GM21528 (cell line): ENCODE results near the gene KAZN.

Experiments used
- ATAC-seq: cut with Tn5 transposase; IDR thresholded peaks from one replicate; pipeline ENCODE4 v1.9.1; 2021; ENCODE audit warnings: mild to moderate bottlenecking, moderate library complexity; ENCODE audit not compliant: unreplicated experiment, low FRiP score

KAZN gene

DNA sequence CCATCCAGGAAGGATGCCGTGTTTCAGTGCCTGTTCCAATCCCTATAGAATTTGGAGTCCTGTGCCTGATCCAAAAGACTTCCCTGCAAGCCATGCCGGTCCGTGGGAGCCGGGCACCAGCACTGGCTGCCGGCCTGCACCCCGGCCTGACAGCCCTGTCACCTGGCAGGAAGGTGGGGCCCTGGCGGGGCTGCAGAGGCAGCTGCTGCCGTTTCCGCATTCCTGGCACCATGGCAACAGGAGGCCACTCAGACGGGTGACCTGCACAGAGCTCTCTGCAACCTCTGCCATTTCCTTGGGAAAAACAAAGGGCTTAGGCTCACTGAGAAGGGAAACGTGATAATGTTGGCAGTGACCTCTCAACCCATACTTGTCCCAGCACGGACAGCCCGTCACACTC is 491.9 kb downstream of the KAZN start:
- no peak for ATAC-seq

GRCh38 chr1:15094056-15094455 is 495.6 kb downstream of the KAZN start:
- no peak for ATAC-seq

- ATAC-seq = no peak
These were observed 496.4 kb downstream of the KAZN start for GRCh38 chr1:15094719-15095495.

DNA sequence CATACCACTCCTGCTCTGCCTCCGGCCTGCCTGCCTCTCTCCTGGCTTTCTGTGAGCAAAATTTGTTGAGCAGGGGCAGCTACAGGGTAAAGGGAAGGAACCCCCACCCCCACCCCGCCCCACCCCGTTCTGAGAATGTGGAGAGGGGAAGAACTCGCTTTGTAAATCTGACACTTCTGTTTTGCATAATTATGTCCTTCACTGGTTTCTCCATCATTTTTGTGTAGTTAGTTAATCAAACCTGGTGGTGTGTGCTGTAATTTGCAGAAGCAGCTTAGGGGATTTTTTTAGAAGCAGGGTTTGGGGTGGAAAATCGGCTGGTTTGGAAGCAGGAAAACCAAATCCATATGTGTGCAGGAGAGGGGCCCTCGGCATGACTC is 497.0 kb downstream of the KAZN start:
- no peak for ATAC-seq

DNA sequence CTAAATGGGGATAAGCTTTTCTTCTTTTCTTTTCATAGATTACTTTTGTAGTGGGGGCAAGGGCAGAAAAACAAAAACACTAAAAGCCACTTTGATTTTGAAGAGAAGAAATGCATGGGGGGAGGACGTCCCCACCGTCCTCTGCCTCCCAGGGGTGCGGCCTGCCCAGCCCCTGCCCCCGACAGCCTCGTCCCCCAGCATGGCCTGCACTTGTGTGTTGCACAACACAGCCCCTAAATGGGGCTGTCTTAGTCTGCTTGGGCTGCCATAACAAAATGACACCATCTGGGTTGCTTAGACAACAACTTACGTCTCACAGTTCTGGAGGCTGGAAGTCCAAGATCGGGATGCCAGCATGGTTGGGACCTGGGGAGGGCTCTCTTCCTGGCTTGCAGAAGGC is 497.8 kb downstream of the KAZN start:
- no peak for ATAC-seq

- ATAC-seq = no peak
These were observed 500.0 kb downstream of the KAZN start for GRCh38 chr1:15098176-15099125.

GRCh38 chr1:15099441-15100120 is 501.1 kb downstream of the KAZN start:
- ATAC-seq = no peak

DNA sequence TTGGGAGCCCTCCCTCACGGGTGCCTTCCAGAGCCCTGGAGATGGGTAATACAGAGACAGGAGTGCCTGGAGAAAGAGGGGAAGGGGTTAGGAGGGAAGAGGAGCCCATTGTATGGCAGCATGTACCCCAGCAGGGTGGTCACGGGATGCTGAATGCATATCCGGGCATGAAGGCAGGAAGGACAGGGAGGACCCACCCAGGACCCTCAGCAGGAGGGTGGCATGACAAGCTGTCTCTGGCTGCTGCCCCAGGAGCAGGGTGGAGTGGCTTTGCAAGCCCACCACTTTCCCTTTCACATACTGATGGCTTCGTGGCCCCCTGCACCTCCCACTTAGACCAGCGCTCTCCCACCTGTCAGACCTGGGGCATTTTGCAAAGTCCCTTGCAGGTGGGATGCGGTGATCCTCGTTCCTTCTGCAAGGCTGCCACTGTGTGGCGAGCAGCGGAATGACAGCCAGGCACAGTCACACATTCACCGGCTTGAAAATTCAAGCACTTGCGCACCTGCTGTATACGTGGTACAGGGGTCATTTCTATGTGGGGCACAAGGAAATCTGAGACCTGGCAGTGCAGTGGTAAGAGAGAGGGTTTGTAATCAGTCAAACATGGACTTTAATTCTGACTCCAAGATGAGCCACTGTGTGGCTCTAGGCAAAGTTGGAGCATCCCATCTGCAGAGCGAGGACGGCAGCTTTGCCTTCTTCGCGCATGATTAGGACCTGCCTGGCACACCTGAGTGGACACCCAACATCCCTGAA is 501.8 kb downstream of the KAZN start:
- ATAC-seq = no peak

- no peak for ATAC-seq
These were observed 502.6 kb downstream of the KAZN start for GRCh38 chr1:15100880-15101760.

DNA sequence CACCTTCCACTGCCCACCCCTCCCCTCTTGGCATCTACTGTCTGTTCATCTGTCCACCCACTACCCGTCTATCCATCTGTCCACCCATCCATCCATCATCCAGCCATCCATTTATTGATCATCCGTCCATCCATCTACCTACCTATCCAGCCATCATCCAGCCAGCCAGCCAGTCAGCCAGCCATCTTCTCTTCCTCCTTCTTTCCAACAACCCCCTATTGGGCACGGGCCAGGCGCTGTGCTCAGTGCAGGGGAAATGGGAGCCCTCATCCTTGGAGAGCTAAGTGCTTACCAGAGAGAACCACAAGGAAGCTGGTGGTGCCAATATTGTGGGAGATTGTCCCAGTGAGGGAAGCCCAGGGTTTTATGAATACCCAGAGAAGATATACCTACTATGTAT is 503.3 kb downstream of the KAZN start:
- no peak for ATAC-seq

DNA sequence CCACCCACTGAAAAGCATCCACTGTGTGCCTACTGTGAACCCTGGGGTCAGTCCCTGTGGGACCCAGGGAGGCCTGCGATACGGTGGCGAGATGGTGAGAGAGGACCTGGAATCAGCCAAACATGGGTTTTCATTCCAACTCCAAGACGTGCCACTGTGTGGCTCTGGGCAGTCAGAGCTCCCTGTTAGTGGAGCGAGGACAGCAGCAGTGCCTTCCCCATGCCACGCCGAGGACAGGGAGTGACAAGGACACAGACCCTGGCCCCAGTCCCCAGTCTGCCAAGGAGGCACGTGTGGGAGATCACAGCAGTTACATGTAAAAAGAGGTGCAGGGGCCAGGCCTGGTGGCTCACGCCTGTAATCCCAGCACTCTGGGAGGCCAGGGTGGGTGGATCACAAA is 504.2 kb downstream of the KAZN start:
- ATAC-seq = no peak

DNA sequence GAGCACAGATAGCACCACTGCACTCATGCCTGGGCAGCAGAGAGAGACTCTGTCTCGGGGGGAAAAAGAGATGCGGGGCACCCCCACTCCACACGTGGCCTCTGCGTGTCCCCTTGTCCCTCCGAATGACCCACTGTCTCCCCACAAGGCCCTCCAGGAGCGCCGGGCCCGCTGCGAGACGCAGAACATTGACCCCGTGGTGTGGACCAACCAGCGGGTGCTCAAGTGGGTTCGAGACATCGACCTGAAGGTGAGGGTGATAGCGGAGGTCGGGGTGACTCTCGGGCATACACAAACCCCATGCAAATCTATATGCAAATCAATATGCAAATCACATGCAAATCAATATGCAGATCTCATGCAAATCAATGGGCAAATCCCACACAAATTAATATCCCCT is 504.7 kb downstream of the KAZN start:
- no peak for ATAC-seq

GRCh38 chr1:15103906-15104305 is 505.4 kb downstream of the KAZN start:
- ATAC-seq = no peak

DNA sequence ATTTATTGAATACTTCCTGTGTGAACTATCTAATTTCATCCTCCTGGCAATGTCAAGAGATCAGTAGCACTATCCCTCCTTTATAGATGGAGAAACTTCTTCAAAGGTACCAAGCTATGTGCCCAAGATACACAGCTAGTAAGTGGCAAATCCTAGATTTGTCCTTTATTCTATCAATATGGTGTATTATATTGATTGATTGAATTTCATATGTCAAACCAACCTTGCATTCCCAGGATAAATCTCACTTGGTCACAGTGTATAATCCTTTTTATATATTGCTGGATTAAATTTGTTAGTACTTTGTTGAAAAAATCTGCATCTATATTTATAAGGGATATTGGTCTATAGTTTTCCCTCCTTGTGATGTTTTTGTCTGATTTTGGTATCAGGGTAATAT is 506.3 kb downstream of the KAZN start:
- no peak for ATAC-seq

- ATAC-seq = no peak
These were observed 508.1 kb downstream of the KAZN start for GRCh38 chr1:15106608-15107007.

- ATAC-seq = no peak
These were observed 508.7 kb downstream of the KAZN start for GRCh38 chr1:15107058-15107687.

DNA sequence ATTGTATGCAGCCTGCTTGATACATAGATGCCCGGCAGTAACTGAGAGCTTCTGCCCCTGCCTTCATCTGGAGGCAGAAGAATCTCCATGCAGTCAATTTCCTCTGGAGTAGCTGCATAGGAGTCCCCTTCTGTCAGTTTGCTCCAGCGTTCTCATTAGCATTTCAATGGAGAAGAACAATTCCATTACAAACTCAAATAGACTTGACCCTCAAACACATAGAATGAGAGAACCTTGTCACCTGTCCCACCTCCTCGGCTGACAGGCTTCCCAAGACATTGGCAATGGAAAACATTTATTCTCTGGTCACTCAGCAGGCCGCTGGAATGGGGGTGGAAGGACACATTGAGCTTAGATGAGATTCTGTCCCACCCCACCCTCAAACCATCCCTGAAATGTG is 509.4 kb downstream of the KAZN start:
- no peak for ATAC-seq

GRCh38 chr1:15110128-15110866 is 511.8 kb downstream of the KAZN start:
- no peak for ATAC-seq
